ENCODE results near the gene POP7.
"Not testable (repeated sequence)": the region's sequence is repeated elsewhere in the genome, so short reads cannot be mapped to it uniquely, and the experiment has no call there.

DNA sequence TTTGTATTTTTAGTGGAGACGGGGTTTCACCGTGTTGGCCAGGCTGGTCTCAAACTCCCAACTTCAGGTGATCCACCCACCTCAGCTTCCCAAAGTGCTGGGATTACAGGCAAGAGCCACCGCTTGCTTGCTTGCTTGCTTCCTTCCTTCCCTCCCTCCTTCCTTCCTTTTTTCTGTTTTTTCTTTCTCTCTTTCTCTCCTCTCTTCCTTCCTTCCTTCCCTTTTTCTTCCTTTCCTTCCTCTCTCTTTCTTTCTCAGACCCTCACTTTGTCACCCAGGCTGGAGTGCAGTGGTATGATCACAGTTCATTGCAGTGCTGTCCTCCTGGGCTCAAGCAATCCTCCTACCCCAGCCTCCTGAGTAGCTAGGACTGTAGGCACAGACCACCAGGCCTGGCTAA, 4.8 kb upstream of the POP7 start:
- TF ChIP-seq, protein P1, sequence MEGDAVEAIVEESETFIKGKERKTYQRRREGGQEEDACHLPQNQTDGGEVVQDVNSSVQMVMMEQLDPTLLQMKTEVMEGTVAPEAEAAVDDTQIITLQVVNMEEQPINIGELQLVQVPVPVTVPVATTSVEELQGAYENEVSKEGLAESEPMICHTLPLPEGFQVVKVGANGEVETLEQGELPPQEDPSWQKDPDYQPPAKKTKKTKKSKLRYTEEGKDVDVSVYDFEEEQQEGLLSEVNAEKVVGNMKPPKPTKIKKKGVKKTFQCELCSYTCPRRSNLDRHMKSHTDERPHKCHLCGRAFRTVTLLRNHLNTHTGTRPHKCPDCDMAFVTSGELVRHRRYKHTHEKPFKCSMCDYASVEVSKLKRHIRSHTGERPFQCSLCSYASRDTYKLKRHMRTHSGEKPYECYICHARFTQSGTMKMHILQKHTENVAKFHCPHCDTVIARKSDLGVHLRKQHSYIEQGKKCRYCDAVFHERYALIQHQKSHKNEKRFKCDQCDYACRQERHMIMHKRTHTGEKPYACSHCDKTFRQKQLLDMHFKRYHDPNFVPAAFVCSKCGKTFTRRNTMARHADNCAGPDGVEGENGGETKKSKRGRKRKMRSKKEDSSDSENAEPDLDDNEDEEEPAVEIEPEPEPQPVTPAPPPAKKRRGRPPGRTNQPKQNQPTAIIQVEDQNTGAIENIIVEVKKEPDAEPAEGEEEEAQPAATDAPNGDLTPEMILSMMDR (IDR thresholded peaks at IDR 0.05) = not testable (repeated sequence)
- TF ChIP-seq POLR2A (IDR thresholded peaks at IDR 0.05) = not testable (repeated sequence)

Data from thyroid gland (tissue), 4 donors.